ENCODE results near the gene CDCA5.

CDCA5 gene

GRCh38 chr11:65129649-65130441 lies 46.0 kb upstream of the CDCA5 start:
- H3K27ac ChIP-seq = peak overlapping the region; percentile 12; the same call in 1 of the 2 replicates
- TF ChIP-seq CTCF (conservative IDR thresholded peaks at IDR 0.05) = no peak

- peak overlapping the region; percentile 18 for H3K27ac ChIP-seq
- no peak for TF ChIP-seq CTCF (conservative IDR thresholded peaks at IDR 0.05)
Observed at GRCh38 chr11:65128182-65129145, 44.6 kb upstream of the CDCA5 start.

- TF ChIP-seq CTCF (conservative IDR thresholded peaks at IDR 0.05) = no peak
- H3K27ac ChIP-seq = peak overlapping the region; percentile 18
Observed at GRCh38 chr11:65127473-65128181, 43.8 kb upstream of the CDCA5 start.

GRCh38 chr11:65126624-65127274 lies 42.9 kb upstream of the CDCA5 start:
- TF ChIP-seq CTCF (conservative IDR thresholded peaks at IDR 0.05) = no peak
- peak overlapping the region; percentile 18 for H3K27ac ChIP-seq

GRCh38 chr11:65125197-65126056 lies 41.6 kb upstream of the CDCA5 start:
- no peak for TF ChIP-seq CTCF (conservative IDR thresholded peaks at IDR 0.05)

GRCh38 chr11:65124480-65125196 lies 40.8 kb upstream of the CDCA5 start:
- peak overlapping the region; percentile 100; the same call in 1 of the 2 replicates for H3K27ac ChIP-seq
- TF ChIP-seq CTCF (conservative IDR thresholded peaks at IDR 0.05) = no peak

More at GRCh38 chr11:65125197-65126056, 41.6 kb upstream of the CDCA5 start:
- H3K27ac ChIP-seq = peak overlapping the region; percentile 18; the same call in 1 of the 2 replicates

All from VCaP (cell line).